ENCODE results near the gene HORMAD2.

- TF ChIP-seq, protein P1, sequence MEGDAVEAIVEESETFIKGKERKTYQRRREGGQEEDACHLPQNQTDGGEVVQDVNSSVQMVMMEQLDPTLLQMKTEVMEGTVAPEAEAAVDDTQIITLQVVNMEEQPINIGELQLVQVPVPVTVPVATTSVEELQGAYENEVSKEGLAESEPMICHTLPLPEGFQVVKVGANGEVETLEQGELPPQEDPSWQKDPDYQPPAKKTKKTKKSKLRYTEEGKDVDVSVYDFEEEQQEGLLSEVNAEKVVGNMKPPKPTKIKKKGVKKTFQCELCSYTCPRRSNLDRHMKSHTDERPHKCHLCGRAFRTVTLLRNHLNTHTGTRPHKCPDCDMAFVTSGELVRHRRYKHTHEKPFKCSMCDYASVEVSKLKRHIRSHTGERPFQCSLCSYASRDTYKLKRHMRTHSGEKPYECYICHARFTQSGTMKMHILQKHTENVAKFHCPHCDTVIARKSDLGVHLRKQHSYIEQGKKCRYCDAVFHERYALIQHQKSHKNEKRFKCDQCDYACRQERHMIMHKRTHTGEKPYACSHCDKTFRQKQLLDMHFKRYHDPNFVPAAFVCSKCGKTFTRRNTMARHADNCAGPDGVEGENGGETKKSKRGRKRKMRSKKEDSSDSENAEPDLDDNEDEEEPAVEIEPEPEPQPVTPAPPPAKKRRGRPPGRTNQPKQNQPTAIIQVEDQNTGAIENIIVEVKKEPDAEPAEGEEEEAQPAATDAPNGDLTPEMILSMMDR (IDR thresholded peaks at IDR 0.05): no peak
- TF ChIP-seq POLR2A (IDR thresholded peaks at IDR 0.05): no peak
Measured at GRCh38 chr22:30180616-30181015, 100.4 kb downstream of the HORMAD2 start.

Measured in thyroid gland (tissue), 4 donors.